Memory B cell (primary cell): ENCODE data around the gene BNIPL.

ENCODE experiments used
- ATAC-seq: fragments of 150-1000 bp; cut with Tn5 transposase; 2 replicates; pipeline ENCODE4 v1.10.0; 2021; ENCODE audit warnings: low read depth, mild to moderate bottlenecking, moderate library complexity
- DNase-seq, 2 donors: peaks; one replicate each; pipeline ENCODE4 v3.0.0; 2022; ENCODE audit warnings: low spot score in 2 of 2
- H3K27ac Mint-ChIP-seq: one replicate; pipeline ENCODE4 v1.8.0; 2022; ENCODE audit warnings: mild to moderate bottlenecking, moderate library complexity, mixed read lengths
- H3K27me3 Mint-ChIP-seq: one replicate; pipeline ENCODE4 v1.8.0; 2022; ENCODE audit warnings: mixed read lengths
- H3K36me3 Mint-ChIP-seq: one replicate; pipeline ENCODE4 v1.8.0; 2022; ENCODE audit warnings: mild to moderate bottlenecking, mixed read lengths
- H3K4me1 Mint-ChIP-seq: one replicate; pipeline ENCODE4 v1.8.0; 2022; ENCODE audit warnings: mixed read lengths
- H3K4me3 Mint-ChIP-seq: one replicate; pipeline ENCODE4 v1.8.0; 2022; ENCODE audit warnings: mild to moderate bottlenecking, moderate library complexity, mixed read lengths
- H3K9me3 Mint-ChIP-seq: one replicate; pipeline ENCODE4 v1.8.0; 2022; ENCODE audit warnings: mixed read lengths

The BNIPL gene

DNA sequence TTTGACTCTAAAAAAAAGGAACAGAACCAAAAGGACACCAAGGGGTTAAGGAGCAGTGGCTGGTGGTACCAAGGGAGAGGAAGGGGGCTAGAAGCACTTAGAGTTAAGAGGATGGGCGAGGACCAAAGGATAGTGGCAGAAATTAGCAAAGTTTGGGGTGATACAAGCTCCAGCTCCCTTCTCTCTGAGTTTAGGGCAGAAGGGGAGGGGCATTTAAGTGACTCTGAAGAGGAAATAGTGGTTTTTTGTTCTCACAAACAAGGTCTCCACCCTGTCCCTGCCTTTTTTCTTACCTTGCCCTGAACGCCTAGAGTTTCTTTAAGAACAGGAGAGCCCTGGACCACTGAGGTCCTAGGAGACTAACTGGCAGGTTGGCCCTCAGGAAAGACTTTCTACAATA lies 19.8 kb downstream of the BNIPL start:
- Mint-ChIP-seq H3K4me3 (peak overlapping the region; percentile 96), H3K27ac (peak overlapping the region; percentile 99), H3K9me3 (no peaks in the 10 kb centered on the region)

GRCh38 chr1:151058692-151059091 lies 22.3 kb downstream of the BNIPL start:
- H3K4me3 Mint-ChIP-seq: peak overlapping the region; percentile 96
- H3K27ac Mint-ChIP-seq: peak overlapping the region; percentile 99
- no peak for DNase-seq
- no peak for ATAC-seq
- peaks cover 33% of the 10 kb centered on the region for H3K36me3 Mint-ChIP-seq
- H3K9me3 Mint-ChIP-seq: no peaks in the 10 kb centered on the region
- no peaks in the 10 kb centered on the region for H3K27me3 Mint-ChIP-seq
- H3K4me1 Mint-ChIP-seq: peaks cover 43% of the 10 kb centered on the region

More for the DNA sequence above, 19.8 kb downstream of the BNIPL start:
- peak in 1 of 2 donors; percentile 32 for DNase-seq
- Mint-ChIP-seq H3K36me3 (peaks cover 43% of the 10 kb centered on the region), H3K4me1 (peaks cover 53% of the 10 kb centered on the region), H3K27me3 (no peaks in the 10 kb centered on the region)
- peak; percentile 27 for ATAC-seq

DNA sequence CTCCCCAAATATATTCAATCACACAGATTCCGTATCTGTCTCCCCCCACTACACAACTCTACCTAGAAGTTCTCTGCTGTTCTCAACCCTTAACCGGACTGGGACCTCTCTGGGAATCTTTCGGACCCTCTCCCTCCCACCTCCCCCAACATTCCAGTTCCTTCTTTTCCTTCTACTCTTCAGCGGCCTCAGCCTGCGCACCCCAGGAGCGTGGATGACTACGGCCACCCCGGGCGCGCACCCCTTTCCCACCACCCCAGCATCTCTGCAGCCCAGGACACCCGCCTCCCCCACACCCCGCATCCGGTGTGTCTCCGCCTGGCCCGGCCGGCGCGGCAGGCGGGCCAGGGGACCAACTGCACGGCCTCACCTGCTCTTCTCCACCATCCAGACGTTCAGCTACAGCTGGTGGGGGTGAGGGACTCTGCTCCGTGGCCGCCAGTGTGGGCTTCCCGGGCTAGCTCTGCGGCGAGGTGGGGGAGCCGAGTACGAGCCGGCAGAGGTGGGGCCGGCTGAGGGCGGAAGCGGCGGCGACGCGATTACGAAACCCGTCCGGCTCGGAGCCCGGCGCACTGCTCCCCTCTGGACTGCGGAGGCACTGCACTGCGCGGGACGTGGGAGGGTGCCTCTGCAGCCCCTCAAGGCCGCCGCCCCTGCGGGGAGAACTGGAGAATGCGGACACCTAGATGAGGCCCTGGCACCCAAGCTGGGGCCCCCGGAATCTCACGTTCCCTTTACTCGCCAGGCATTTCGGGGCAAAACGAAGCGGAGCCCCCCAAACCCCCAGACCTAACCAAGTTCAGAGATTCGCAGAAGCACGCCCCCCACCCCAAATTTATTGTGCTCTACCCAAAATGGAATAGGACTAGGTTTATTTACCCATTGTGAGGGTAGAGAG lies 23.0 kb downstream of the BNIPL start, which contains the start of gene CDC42SE1:
CDC42SE1 (minus strand) TSS at position 514 of the 898 bp plus-strand sequence. CDS start 3,892 bp downstream, outside the sequence.
- Mint-ChIP-seq H3K27me3 (no peaks in the 10 kb centered on the region), H3K36me3 (peaks cover 31% of the 10 kb centered on the region), H3K9me3 (no peaks in the 10 kb centered on the region), H3K4me3 (peak within 1 kb of the TSS; percentile 96), H3K4me1 (peaks cover 41% of the 10 kb centered on the region), H3K27ac (peak within 1 kb of the TSS; percentile 99)
- DNase-seq (peak; percentile 80 to 82), ATAC-seq (peak; percentile 82)

- Mint-ChIP-seq H3K27ac (peak within 1 kb of the TSS; percentile 99), H3K27me3 (no peaks in the 10 kb centered on the region), H3K4me1 (peaks cover 35% of the 10 kb centered on the region), H3K4me3 (peak within 1 kb of the TSS; percentile 96), H3K36me3 (peaks cover 24% of the 10 kb centered on the region), H3K9me3 (no peaks in the 10 kb centered on the region)
- ATAC-seq (no peak), DNase-seq (peak in 1 of 2 donors; percentile 27)
These were observed 23.7 kb downstream of the BNIPL start, which contains the start of gene MLLT11 for GRCh38 chr1:151060007-151060656. MLLT11 (plus strand) TSS chr1:151060397; CDS start chr1:151067225, 6,828 bp downstream.

DNA sequence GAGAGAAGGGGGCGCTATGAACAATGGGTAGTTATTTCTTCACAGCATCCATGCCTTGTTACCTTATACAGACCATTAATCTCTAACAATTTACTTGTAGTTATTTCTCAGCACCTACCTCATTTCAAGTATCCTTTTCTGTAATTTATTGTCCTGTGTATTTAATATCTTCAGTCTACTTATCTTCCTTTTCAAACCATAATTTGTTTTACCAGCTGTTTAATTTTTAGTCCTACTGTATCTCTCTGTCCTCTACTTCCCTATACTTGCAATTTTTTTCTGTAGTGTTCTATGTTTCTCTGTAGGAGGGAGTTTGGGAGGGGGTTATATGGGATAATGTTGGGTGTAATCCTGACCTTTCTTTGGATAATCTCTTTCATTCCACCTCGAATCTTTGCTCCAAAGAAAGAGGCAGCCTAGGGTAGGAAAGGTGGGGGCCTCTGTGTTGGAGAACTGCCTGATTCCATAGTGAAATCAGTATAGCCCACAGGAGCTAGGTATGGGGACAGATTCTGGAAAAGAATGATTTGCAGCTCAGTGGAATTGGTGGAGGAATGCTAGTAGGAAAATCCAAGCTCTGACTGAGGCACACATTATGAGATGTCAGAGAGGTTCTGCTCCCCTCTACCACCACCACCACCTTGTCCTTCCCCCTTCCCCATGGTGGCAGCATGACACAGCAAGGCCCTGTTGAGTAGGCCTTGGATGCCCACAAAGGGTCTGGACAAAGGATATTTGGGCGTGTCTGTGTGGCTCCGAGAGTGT lies 24.5 kb downstream of the BNIPL start:
- H3K36me3 Mint-ChIP-seq: peaks cover 21% of the 10 kb centered on the region
- ATAC-seq: no peak
- DNase-seq: no peak
- peak overlapping the region; percentile 96 for H3K4me3 Mint-ChIP-seq
- H3K27me3 Mint-ChIP-seq: no peaks in the 10 kb centered on the region
- peaks cover 29% of the 10 kb centered on the region for H3K4me1 Mint-ChIP-seq
- H3K9me3 Mint-ChIP-seq: no peaks in the 10 kb centered on the region
- H3K27ac Mint-ChIP-seq: peak overlapping the region; percentile 99

GRCh38 chr1:151061704-151062103 lies 25.3 kb downstream of the BNIPL start:
- H3K4me3 Mint-ChIP-seq: no peak overlapping the region
- peaks cover 22% of the 10 kb centered on the region for H3K4me1 Mint-ChIP-seq
- H3K27ac Mint-ChIP-seq: no peak overlapping the region

DNA sequence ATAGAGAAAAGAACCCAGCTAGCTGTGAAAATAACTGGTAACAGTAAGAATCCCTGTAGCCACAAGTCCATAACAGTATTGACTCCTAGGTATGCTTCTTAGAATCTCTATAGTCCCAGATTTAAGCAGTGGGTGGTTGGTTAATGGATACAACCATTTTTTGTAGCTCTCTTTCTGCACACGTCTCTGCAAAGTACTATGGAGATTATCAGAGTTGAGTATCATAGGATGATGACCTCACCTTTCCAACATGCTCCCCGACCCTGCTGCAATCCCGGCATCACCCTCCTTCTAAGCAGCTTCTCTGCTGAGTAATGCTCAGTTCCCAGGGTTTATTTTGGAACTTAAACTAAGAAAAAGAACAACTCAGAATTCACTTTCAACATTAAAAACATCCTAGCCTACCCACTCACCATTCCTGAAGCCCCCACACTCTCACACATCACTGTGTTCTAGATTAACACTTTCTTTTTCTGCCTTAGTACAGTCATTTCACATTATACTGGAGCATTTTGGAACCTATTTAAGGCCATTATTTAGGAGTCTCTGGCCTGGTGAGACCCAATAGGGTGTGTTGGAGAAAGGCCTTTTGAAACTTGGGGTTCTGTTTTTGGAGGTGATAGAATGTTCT lies 26.5 kb downstream of the BNIPL start:
- Mint-ChIP-seq H3K9me3 (no peaks in the 10 kb centered on the region), H3K27ac (no peak overlapping the region), H3K4me3 (no peak overlapping the region), H3K36me3 (peaks cover 9% of the 10 kb centered on the region), H3K27me3 (no peaks in the 10 kb centered on the region), H3K4me1 (peaks cover 17% of the 10 kb centered on the region)
- ATAC-seq (no peak), DNase-seq (no peak)

More at GRCh38 chr1:151061704-151062103, 25.3 kb downstream of the BNIPL start:
- no peaks in the 10 kb centered on the region for H3K27me3 Mint-ChIP-seq
- peaks cover 16% of the 10 kb centered on the region for H3K36me3 Mint-ChIP-seq
- H3K9me3 Mint-ChIP-seq: no peaks in the 10 kb centered on the region
- ATAC-seq: no peak
- no peak for DNase-seq

DNA sequence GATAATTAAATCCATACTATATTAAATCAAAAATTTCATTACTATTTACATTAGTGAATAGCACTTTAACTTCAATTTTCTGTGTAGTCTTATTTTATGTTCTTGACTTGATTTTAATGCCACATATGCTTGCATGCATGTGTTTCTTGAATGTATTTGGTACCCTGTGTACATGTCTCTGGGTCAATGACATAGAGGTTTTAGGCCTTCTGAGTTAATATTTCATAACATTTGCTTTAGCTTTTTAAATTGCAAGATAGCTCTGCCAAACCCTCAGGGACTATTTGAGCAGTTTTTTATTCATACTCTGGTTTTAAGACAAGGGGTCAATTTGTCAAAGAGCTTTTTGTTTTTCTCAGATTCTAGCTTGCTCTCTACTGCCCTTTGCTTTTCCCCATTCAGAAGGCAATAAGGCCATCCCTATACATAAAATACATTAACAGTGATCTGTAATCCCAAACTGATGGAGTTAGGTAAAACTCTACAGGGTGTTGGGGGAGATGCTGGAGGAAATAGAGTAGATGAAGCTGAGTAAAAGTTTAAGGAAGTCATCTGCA lies 28.8 kb downstream of the BNIPL start:
- no peaks in the 10 kb centered on the region for H3K27me3 Mint-ChIP-seq
- no peak overlapping the region for H3K27ac Mint-ChIP-seq
- no peak for ATAC-seq
- H3K4me3 Mint-ChIP-seq: no peak overlapping the region
- peaks cover 10% of the 10 kb centered on the region for H3K4me1 Mint-ChIP-seq
- DNase-seq: no peak
- H3K9me3 Mint-ChIP-seq: no peaks in the 10 kb centered on the region
- no peaks in the 10 kb centered on the region for H3K36me3 Mint-ChIP-seq

DNA sequence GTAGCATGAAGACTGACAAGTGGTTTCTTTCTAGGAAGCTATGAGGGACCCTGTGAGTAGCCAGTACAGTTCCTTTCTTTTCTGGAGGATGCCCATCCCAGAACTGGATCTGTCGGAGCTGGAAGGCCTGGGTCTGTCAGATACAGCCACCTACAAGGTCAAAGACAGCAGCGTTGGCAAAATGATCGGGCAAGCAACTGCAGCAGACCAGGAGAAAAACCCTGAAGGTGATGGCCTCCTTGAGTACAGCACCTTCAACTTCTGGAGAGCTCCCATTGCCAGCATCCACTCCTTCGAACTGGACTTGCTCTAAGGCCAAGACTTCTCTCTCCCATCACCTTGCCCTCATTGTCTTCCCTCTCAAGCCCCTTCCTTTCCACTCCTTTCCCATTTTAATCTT lies 30.8 kb downstream of the BNIPL start:
- DNase-seq: no peak
- ATAC-seq: no peak
- no peaks in the 10 kb centered on the region for H3K27me3 Mint-ChIP-seq
- H3K4me3 Mint-ChIP-seq: no peak overlapping the region
- H3K9me3 Mint-ChIP-seq: no peaks in the 10 kb centered on the region
- no peak overlapping the region for H3K27ac Mint-ChIP-seq
- H3K4me1 Mint-ChIP-seq: peaks cover 5% of the 10 kb centered on the region
- H3K36me3 Mint-ChIP-seq: no peaks in the 10 kb centered on the region

DNA sequence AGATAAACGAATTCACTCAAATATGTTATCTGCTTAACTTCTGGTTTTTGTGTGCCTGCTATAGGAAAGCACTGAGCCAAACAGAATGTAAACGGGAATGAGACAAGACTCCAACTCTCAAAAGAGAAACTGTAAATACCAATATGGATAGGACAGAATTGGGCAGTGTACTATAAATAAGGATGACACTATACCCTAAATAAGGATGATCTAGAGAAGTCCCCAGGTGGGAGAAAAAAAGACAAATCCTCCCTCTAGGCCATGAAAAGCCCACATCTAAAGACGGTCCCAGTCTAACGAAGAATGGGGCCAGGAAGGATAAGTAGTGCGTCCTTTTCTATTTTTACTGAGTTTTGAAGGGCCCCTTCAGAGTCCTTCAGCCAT lies 32.7 kb downstream of the BNIPL start:
- Mint-ChIP-seq H3K4me1 (peaks cover 5% of the 10 kb centered on the region), H3K27me3 (no peaks in the 10 kb centered on the region), H3K36me3 (peaks cover 3% of the 10 kb centered on the region), H3K27ac (peak overlapping the region; percentile 28), H3K4me3 (peak overlapping the region; percentile 98), H3K9me3 (no peaks in the 10 kb centered on the region)
- ATAC-seq: no peak
- no peak for DNase-seq

- ATAC-seq (peak; percentile 83), DNase-seq (peak; percentile 84 to 92)
- Mint-ChIP-seq H3K27me3 (no peaks in the 10 kb centered on the region), H3K9me3 (no peaks in the 10 kb centered on the region), H3K36me3 (peaks cover 5% of the 10 kb centered on the region), H3K27ac (peak within 1 kb of the TSS; percentile 98), H3K4me1 (peaks cover 5% of the 10 kb centered on the region), H3K4me3 (peak within 1 kb of the TSS; percentile 98)
These were observed 34.3 kb downstream of the BNIPL start, which contains the start of gene GABPB2 for GRCh38 chr1:151070474-151071276. GABPB2 (plus strand) TSS chr1:151070761; CDS start chr1:151088190, 17,429 bp downstream.

DNA sequence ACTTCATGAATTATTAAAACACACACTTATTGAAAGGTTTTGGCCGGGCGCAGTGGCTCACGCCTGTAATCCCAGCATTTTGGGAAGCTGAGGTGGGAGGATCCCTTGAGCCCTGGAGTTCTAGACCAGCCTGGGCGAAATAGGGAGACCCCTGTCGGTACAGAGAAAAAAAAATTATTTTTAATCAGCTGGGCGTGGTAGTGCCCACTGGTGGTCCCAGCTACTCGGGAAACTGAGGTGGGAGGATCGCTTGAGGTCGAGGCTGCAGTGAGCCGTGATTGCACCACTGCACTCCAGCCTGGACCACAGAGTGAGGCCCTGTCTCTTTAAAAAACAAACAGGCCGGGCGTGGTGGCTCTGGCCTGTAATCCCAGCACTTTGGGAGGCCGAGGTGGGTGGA lies 35.8 kb downstream of the BNIPL start:
- Mint-ChIP-seq H3K36me3 (peaks cover 9% of the 10 kb centered on the region), H3K27ac (peak overlapping the region; percentile 98), H3K4me1 (peaks cover 5% of the 10 kb centered on the region), H3K4me3 (no peak overlapping the region), H3K9me3 (no peaks in the 10 kb centered on the region), H3K27me3 (no peaks in the 10 kb centered on the region)
- DNase-seq: no peak
- no peak for ATAC-seq
